ENCODE data around the gene KCNIP2.
"Not testable (repeated sequence)": the region's sequence is repeated elsewhere in the genome, so short reads cannot be mapped to it uniquely, and the experiment has no call there.

Gene KCNIP2

GRCh38 chr10:101827919-101828600, 15.5 kb downstream of the KCNIP2 start:
- DNase-seq, result no peak

GRCh38 chr10:101826852-101827434, 16.7 kb downstream of the KCNIP2 start:
- no peak for DNase-seq

GRCh38 chr10:101824736-101825135, 18.9 kb downstream of the KCNIP2 start:
- DNase-seq, result no peak

GRCh38 chr10:101818872-101819633, 24.5 kb downstream of the KCNIP2 start:
- DNase-seq, result no peak

DNA sequence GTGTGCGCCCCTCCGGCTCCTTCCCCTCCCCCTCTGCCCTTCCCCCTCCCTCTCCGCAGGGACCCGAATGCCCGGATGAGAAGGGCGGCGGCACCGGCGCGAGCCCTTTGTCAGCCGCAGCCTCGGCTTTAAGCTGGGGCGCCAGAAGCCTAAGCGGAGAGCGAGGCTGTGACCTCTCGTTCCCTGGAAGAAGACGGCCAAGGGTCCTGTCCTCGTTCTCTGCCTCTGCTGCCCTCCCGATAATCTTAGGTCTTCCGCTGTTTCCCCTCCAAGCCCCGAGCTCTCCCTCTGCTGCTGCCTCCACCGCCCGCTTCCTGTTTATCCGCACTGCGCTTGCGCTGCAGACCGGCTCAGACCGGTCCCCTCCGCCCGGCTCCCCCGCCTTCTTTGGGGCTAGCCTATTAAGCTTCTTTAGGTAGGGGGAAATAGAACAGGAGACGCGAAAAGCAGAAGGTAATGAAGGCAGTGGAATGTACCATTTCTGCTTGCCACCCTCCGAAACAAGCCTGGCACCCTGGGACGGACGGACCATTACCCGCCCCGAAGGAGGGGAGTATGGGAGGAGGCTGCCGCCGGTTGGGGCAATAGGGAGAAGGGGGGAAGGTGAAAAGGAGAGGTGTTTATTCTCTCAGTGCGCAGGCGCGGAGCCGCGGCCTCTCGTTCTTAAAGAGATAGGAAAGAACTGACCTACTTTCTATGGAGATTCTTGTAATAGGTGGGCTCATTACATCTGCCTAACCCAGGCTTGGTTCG, 25.3 kb downstream of the KCNIP2 start, which contains the start of gene OGA:
OGA (minus strand) TSS at position 326 of the 753 bp plus-strand sequence. CDS start 422 bp downstream, outside the sequence.
- DNase-seq, result peak; percentile 100

GRCh38 chr10:101817337-101818118, 26.1 kb downstream of the KCNIP2 start:
- DNase-seq, result peak; percentile 95

DNA sequence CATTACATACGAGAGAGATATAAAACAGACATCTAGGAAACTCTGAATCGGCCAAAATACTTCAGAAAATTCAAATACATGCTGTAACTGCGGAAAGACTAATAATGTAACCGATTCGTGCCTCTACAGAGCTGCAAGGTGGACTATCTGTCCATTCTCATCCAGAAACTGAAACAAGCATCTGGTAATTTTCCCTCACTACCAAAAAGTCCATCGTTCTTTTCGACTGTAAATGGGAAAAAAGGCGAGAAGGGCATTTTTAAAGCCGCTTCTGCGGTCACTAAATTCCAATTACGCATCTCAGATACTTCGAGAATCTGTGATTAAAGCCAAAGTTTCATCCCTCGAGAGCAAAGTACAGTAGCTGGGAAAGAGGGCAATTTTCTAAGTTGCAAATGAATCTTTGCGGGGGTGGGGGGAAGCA, 26.7 kb downstream of the KCNIP2 start:
- DNase-seq, result no peak

GRCh38 chr10:101816376-101816775, 27.2 kb downstream of the KCNIP2 start:
- no peak for DNase-seq

DNA sequence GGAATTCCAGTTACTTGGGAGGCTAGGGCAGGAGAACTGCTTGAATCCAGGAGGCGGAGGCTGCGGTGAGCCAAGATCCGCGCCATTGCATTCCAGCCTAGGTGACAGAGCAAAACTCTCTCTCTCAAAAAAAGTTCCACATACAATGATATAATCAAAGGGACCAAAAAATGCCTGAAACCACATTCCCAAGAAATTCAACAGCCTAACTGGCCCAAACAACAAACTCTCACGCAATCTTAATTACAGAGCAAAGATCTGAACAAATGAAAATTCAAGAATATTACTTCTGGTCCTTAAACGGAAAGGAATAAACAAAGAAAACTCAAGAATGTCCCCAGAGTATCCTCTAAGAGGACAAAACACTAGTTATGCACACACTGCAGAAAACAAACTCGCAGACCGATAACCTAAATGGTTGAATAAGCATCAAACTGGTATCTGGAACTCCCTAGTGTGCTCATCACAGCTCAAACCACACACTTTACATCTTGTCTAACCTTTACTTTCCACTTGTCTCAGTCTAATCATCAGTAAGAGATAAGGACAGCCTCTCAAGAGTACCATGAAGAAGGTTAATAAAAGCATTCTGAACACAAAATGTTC, 29.0 kb downstream of the KCNIP2 start:
- DNase-seq, result peak; percentile 22

- DNase-seq, result no peak
Observed at GRCh38 chr10:101812606-101813005, 31.0 kb downstream of the KCNIP2 start.

DNA sequence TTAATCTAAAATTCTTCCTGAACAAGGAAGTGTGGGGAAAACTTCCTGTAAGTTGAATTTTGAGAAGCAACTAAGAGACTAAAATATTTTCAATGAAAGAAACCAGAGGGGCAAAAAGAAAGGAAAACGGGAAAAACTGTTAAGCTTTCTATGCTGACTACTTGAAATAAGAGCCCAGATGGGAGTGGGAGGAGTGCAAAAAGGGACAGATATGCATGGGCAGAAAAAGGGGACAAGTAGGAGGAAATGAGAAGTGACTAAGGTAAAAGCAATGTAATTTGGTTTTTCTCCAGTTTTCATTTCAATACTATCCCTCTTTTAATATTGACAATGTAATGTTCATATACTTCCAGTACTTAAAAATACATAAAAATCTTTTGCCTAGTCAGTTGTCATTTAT, 36.4 kb downstream of the KCNIP2 start:
- no peak for DNase-seq

DNA sequence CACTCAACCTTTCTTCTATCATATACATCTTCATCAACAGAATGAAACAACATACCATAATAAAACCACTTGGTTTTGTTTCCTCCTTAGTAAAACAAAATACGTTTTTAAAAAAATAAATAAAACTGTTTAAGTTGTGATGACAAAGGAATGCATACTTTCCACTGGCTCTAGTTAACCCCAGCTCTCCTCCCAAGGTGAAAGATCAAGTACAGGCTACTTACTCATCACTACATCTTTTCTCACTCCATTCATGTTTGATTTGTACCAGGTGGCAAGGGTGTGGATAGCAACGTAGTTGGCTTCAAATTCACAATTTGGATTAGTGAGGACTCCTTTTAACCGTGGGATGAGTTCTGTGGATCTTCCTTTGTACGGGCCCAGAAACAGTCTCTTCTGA, 40.1 kb downstream of the KCNIP2 start:
- no peak for DNase-seq

DNA sequence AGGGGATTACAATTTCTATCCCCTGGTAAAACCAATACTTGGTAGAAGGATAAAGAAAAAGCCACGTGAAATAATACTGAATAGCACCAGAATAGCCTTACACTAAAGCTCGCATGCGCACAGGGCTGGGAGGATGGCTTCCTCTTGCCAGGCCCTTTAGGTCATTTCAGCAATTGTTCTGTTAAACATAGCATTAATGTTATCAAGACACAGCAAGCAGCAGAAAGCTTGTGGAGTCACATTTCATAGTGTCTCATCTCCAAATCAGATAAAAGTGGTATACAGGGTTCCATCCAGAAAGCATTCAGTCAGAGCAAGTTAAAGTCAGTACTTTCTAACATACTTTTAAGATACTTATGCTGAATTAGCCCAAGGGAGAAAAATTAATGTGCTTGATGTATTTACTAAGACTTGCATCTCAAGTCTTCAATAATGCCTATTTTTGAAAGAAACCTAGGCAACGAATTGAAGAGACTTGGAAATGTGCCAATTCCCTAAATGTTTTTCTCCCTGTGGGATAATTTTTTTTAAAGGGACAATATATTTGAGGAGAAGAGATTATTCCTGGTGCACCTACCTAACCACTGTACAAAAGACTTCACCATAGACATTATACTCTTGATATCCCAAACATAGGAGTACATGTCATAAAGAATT, 46.1 kb downstream of the KCNIP2 start:
- DNase-seq, result no peak

GRCh38 chr10:101793526-101793925, 50.1 kb downstream of the KCNIP2 start:
- no peak for DNase-seq

GRCh38 chr10:101789686-101790085, 53.9 kb downstream of the KCNIP2 start:
- no peak for DNase-seq

DNA sequence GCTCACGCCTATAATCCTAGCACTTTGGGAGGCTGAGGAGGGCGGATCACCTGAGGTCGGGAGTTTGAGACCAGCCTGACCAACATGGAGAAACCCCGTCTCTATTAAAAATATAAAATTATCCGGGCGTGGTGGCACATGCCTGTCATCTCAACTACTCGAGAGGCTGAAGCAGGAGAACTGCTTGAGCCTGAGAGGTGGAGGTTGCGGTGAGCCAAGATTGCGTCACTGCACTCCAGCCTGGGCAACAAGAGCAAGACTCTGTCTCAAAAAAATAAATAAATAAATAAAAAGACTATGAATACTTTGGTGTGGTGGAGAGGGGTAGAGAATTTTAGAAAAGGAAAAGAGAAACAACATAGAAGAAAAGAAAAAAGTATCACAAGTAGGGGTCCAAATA, 54.4 kb downstream of the KCNIP2 start:
- DNase-seq, result not testable (repeated sequence)

- DNase-seq, result no peak
Observed at GRCh38 chr10:101785801-101786200, 57.8 kb downstream of the KCNIP2 start.

- no peak for DNase-seq
Observed at GRCh38 chr10:101784558-101784957, 59.0 kb downstream of the KCNIP2 start.

DNA sequence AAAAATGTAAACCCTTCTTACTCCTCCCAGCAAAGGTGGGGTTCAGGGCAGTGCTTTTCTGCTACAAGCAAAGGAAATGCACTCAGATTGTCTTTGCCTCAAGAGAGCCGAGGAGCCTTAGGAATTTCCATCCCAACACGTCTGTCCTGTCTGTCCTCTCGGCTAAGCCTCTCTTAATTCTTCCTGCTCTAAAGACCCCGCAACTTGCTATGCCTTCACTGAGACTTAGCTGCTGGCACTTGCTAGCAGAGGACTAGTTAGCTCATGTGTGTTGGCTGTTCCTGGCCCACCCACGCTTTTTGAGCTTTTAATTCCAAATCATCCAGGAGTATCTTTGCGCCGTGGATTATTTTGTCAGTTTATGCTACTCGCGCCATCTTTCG, 59.9 kb downstream of the KCNIP2 start:
- DNase-seq, result no peak

DNA sequence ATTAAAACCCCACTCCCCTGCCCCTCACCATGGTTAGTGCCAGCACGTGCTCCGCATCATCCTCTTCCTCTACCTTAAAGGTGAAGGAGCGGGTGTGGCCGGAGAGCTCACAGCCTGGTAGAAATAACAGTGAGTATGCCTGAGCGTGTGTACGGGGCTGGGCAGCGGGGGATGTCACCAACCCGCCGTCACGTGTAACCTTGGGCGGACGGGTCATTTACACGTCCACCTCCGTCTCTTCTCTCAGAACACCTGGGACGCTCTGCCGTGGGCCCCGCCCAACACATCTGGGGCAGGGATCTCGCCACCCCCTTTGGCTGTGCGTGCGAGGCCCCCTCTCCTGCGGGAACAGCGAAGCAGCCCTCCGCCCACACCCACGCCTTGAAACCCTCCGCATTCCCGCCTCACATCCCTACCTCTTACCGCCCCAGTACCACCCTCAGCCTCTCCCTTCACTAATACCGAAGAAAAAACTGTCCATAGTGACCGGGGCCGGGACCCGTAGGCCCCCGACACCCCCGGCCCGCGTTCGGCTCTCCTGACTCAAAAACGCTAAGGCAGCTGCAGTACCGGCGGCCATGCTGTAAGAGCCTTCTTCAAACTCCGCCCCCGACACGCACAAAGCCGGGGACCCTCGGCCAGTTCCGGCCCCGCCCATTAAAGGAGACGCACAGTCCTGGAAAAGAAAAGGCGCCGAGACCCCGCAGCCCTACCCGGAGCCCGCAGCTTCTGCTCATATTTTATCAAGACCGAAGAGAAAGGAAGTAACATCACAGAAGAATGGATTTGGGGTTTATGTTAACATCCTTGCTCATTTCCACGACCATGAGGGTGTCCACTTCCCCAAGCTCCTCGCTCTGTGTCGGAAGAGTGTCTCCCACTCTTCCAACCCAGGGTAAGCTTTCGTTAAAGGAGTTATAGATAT, 60.5 kb downstream of the KCNIP2 start, which contains the start of gene NPM3:
NPM3 (minus strand) TSS at position 636 of the 925 bp plus-strand sequence; CDS start at position 580, 56 bp downstream.
- DNase-seq, result peak; percentile 75
